VCaP (cell line): Measurements from ENCODE around the gene KCNV2.

ENCODE experiments used
- H3K27ac ChIP-seq: fragments of 450-650 bp; 2 replicates; pipeline ENCODE4 v1.5.1; 2017
- TF ChIP-seq, protein P1 (sequence below): fragments of 450-650 bp; conservative IDR thresholded peaks from 2 replicates; pipeline ENCODE4 v1.5.1; 2017; ENCODE audit warnings: mild to moderate bottlenecking, moderate library complexity

Gene KCNV2

DNA sequence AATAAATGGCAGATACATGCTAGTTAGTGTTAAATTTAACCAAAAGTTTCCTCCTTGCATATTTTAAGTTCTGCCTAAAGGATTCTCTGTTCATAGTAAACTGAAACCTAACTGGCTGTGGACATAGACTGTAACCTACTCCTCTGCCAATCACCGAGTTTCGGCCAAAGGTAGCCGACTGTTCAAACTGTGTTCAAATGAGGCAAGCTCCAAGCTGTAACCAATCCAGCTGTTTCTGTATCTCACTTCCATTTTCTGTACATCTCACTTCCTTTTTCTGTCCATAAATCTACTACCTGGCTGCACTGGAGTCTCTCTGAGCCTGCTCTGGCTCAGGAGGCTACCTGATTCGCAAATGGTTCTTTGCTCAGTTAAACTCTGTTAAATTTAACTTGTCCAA is 44.1 kb downstream of the KCNV2 start:
- H3K27ac ChIP-seq, result no peak overlapping the region
- TF ChIP-seq, protein P1, sequence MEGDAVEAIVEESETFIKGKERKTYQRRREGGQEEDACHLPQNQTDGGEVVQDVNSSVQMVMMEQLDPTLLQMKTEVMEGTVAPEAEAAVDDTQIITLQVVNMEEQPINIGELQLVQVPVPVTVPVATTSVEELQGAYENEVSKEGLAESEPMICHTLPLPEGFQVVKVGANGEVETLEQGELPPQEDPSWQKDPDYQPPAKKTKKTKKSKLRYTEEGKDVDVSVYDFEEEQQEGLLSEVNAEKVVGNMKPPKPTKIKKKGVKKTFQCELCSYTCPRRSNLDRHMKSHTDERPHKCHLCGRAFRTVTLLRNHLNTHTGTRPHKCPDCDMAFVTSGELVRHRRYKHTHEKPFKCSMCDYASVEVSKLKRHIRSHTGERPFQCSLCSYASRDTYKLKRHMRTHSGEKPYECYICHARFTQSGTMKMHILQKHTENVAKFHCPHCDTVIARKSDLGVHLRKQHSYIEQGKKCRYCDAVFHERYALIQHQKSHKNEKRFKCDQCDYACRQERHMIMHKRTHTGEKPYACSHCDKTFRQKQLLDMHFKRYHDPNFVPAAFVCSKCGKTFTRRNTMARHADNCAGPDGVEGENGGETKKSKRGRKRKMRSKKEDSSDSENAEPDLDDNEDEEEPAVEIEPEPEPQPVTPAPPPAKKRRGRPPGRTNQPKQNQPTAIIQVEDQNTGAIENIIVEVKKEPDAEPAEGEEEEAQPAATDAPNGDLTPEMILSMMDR, result no peak

GRCh38 chr9:2764353-2764752 is 47.0 kb downstream of the KCNV2 start:
- no peak overlapping the region for H3K27ac ChIP-seq
- TF ChIP-seq, protein P1, result no peak

DNA sequence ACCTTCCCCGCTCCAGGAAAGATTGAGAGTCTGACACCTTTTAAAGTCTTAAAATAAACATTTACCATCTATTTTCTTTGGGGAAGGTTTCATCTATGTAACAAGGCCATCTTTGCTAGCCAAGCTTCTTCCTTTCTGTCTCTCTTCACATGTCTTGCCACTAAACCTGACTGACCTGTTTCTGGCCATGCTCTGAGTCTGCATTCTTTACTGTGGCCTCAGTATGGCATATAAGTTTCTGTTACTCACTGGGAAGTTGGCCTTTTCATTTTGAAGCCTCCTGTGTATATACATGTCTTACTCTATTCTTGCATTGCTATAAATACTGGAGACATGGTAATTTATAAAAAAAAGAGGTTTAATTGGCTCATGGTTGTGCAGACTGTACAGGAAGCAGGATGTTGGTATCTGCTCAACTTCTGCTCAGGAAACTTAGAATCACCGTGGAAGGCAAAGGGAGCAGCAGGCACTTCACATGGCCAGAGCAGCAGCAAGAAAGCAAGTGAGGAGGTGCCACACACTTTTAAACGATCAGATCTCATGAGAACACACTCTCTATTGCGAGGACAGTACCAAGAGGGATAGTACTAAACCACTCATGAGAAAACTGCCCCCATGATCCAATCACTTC is 48.1 kb downstream of the KCNV2 start:
- peak overlapping the region; percentile 41 for H3K27ac ChIP-seq
- TF ChIP-seq, protein P1, result no peak

GRCh38 chr9:2767800-2768677 is 50.7 kb downstream of the KCNV2 start:
- TF ChIP-seq, protein P1, result no peak
- H3K27ac ChIP-seq, result no peak overlapping the region

DNA sequence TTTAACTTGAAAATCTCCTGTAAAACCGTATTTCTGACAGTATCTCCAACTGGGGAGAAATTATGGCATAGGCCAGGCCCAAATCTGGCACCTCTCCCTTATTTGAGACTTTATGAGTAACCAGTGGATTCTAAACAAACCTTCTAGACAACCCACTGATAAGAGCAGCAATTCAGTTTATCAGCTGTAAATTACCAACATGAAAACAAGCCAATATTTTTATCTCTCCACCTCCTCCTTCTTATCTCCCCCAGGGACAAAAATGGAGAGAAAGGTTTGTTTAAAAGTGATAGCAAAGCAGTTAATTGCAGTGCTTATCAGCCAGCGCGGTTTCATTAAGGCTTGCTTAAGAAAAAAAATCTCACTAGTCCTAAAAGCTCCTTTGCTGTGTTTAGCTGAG is 53.8 kb downstream of the KCNV2 start:
- TF ChIP-seq, protein P1, result no peak
- H3K27ac ChIP-seq, result peak overlapping the region; percentile 42

DNA sequence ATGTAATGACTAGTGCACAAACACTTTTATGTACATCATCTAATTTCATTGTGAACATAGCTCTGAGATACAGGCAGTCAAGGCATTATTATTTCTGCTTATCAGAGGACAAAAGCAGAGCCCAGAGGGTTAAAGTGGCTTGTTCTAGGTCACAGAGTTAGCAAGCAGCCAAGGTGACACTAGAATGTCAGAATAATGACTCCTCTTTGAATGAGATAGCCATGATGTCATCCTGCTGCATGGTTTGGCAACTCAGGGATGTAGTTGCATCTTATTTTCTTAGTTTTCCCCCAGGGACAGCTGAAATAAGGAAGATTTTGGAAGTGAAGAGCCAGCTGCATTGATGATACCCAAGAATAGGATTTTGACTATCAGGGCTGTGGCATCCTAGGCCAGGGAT is 54.4 kb downstream of the KCNV2 start:
- TF ChIP-seq, protein P1, result no peak
- peak overlapping the region; percentile 42 for H3K27ac ChIP-seq

- TF ChIP-seq, protein P1, result no peak
- H3K27ac ChIP-seq, result no peak overlapping the region
These were observed 60.1 kb downstream of the KCNV2 start for GRCh38 chr9:2777454-2777853.
